ENCODE data around the gene SSC4D.

DNA sequence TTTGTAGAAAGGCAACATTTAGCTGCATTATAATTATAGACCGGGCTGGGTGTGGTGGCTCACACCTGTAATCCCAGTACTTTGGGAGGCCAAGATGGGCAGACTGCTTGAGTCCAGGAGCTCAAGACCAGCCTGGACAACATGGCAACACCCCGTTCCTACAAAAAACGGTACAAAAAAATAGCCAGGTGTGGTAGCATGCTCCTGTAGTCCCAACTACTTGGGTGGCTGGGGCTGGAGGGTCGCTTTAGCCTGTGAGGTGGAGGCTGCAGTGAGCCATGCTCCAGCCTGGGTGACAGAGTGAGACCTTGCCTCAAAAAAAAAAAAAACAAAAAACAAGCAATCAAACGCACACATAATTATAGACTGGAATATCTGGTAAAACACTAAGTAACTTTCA lies 55.8 kb downstream of the SSC4D start:
- TF ChIP-seq, protein P1, sequence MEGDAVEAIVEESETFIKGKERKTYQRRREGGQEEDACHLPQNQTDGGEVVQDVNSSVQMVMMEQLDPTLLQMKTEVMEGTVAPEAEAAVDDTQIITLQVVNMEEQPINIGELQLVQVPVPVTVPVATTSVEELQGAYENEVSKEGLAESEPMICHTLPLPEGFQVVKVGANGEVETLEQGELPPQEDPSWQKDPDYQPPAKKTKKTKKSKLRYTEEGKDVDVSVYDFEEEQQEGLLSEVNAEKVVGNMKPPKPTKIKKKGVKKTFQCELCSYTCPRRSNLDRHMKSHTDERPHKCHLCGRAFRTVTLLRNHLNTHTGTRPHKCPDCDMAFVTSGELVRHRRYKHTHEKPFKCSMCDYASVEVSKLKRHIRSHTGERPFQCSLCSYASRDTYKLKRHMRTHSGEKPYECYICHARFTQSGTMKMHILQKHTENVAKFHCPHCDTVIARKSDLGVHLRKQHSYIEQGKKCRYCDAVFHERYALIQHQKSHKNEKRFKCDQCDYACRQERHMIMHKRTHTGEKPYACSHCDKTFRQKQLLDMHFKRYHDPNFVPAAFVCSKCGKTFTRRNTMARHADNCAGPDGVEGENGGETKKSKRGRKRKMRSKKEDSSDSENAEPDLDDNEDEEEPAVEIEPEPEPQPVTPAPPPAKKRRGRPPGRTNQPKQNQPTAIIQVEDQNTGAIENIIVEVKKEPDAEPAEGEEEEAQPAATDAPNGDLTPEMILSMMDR (IDR thresholded peaks at IDR 0.05): no peak
- TF ChIP-seq POLR2A (IDR thresholded peaks at IDR 0.05): no peak

All from vagina (tissue), 2 donors.